HS-5 (cell line): ENCODE results near the gene SHISA7.

Source experiments
- DNase-seq: peaks from one replicate; pipeline ENCODE4 v3.0.0-alpha.2; 2012; ENCODE audit warnings: low read depth

SHISA7 gene

DNA sequence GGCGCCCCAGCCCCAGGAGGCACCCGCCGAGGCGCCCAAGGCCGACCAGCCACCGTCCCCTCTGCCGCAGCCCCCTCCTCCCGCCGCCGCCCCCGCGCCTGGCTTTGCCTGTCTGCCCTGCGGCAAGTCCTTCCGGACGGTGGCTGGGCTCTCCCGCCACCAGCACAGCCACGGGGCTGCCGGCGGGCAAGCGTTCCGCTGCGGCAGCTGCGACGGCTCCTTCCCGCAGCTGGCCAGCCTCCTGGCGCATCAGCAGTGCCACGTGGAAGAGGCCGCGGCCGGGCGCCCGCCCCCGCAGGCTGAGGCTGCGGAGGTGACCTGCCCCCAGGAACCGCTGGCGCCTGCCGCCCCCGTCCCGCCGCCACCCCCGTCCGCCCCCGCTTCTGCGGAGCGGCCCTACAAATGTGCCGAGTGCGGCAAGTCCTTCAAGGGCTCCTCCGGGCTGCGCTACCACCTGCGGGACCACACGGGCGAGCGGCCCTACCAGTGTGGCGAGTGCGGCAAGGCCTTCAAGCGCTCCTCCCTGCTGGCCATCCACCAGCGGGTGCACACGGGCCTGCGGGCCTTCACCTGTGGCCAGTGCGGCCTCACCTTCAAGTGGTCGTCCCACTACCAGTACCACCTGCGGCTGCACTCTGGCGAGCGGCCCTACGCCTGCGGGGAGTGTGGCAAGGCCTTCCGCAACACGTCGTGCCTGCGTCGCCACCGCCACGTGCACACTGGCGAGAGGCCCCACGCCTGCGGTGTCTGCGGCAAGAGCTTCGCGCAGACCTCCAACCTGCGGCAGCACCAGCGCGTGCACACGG, 39.3 kb upstream of the SHISA7 start:
- DNase-seq = no peak

GRCh38 chr19:55481794-55482155, 38.7 kb upstream of the SHISA7 start:
- DNase-seq = no peak

- no peak for DNase-seq
Observed at GRCh38 chr19:55481148-55481793, 38.2 kb upstream of the SHISA7 start.

DNA sequence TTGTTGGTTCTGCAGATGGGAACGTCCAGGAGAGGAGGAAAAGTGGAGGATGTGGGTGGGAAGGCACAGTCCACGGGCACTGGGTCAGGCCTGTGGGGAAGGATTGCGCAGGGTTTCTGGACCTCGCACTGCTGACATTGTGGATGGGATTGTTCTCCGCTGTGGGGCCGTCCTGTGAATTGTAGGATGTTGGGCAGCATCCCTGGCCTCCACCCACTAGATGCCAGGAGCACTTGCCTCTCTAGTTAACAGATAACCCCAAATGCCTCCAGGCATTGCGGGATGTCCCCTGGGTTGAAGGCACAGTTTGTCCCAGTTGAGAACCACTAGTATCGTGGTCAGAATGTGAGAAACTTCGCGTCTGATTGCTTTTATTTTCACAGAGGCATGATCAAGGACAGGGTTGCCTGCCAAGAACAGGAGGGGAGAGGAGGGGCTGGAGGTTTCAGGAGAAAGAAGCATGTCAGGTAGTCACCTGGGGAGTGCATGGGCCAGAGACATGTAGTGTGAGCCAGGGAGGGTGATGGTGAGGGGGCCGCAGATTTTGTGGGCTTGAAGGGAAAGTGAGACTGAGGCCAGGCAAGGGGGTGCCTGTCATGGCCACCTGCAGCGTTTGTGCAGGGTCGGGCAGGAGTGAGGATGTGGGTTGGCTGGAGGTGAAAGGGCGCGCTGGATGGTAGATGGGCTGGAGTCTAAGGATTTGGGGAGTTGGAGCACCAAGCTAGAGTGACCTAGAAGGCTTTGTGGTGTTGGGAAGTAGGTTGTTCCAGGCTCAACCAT, 36.5 kb upstream of the SHISA7 start:
- no peak for DNase-seq

- DNase-seq = no peak
Observed at GRCh38 chr19:55479045-55479444, 35.9 kb upstream of the SHISA7 start.

DNA sequence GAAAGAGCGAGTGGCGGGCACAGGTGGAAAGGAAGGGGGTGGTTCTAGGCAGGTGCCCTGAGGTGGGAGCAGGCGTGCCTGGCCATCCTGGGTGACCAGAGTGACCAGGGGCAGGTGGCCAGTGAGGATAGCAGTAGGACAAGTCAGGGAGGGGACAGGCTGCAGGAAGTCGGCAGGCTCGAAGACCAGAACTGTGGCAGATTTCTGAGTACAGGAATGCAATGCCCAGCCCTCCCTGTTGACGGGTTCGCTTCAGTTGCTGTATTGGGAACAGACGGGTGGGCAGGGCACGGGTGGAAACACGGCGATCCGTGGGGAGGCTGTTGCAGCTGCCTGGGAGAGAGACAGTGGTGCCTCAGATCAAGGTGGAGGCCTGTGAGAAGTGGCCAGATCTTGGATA, 35.3 kb upstream of the SHISA7 start:
- DNase-seq = no peak

DNA sequence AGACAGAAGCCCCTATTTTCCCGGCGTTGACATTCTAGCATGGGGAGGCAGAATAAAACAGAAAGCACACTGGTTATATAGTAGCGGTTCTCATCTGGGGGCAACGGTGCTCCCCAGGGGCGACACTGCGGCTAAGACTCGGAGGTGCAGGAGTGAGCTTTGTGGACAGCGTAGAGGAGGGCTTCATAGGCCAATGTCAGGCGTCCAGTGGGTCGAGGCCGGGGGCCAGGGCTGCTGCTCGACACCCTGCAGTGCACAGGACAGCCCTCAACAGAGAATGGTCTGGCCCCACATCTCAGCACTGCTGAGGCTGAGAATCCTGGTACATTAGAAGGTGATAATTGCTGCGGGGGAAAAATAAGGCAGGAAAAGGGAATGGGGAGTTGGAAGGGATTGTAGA, 34.8 kb upstream of the SHISA7 start:
- no peak for DNase-seq

GRCh38 chr19:55476100-55476775, 33.1 kb upstream of the SHISA7 start, which contains the start of gene ZNF628:
Gene ZNF628 (plus strand): TSS chr19:55476617. CDS start chr19:55479911, 3,294 bp downstream.
- DNase-seq = peak; percentile 95

DNA sequence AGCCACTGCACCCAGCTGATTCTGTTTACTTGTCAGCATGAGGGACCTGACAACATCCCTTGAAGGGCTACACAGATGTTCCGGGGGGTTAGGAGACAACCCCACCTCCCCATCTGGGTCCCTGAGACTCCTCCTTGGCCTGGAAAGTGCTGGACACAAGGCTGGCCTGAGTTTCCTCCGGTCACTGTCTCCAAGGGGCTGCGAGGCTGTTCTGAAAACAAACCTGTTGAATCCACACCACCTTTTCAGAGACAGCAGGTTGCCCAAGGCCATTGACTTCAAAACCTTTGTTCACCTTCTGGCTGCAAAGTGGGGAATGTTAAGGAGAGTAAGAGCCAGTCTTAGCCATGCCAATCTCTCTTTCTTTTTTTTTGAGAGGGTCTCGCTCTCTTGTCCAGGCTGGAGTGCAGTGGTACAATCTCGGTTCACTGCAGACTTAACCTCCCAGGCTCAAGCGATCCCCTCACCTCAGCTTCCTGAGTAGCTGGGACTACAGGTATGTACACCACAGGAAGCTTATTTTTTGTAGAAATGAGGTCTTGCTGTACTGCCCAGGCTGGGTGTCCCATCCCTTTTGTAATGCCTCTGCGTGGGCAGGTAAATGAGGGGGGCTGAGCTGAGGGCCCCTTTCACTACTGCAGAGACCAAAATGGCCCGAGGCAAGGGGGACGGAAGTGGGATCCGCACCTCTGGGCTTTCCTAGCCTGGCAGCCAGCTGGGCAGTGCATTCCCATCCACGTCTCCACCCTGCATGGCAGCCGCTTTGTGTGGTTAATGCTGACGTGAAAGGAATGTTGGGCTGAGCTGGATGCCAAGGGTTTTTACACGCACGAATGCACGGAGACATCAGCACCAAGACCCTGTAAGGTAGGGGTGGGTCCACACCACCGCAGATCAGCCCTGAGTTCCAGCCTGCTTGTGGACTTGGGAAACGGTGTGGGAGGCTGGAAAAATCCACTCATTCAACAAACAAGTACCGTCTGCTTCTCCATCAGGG, 31.5 kb upstream of the SHISA7 start:
- no peak for DNase-seq

DNA sequence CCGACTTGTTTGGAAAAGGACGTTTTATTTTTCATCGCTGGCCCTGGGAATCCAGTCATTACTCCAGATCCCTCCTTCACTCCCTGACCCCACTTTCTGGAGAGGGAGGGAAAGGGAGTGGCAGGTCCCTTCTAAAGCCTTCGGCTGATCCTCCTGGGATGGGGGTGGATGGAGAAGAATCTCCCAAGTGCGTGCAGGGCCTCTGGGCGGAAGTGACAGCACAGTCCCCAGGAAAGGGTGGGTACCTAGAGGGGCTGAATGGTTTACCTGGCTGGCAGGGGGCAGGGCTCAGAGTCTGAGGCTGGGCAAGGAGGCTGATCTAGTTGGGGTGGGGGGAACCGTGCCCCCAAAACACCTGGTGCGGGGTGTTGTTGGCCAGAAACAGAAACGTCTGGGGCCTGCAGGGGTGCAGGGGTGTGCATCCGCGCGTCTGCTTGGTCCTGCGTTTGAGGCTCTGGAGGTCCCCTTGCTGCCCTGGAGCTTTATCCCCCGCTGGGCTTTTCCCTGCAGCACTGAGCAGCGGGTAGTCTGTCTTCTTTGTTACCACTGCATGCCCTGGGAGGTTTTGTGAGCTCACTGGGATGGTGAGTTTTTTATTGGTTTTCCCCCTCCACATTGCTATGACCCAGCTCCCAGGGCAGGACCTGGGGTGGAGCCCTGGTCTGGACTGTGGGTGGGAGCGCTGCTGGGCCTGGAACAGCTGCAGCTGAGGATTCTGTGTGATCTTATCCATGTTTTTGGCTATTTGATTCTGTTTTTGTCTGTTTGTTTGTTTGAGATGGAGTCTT, 30.3 kb upstream of the SHISA7 start:
- DNase-seq = no peak

- DNase-seq = no peak
Observed at GRCh38 chr19:55472463-55472862, 29.4 kb upstream of the SHISA7 start.

GRCh38 chr19:55471266-55471665, 28.2 kb upstream of the SHISA7 start:
- DNase-seq = no peak

- DNase-seq = no peak
Observed at GRCh38 chr19:55468054-55468393, 24.9 kb upstream of the SHISA7 start.

DNA sequence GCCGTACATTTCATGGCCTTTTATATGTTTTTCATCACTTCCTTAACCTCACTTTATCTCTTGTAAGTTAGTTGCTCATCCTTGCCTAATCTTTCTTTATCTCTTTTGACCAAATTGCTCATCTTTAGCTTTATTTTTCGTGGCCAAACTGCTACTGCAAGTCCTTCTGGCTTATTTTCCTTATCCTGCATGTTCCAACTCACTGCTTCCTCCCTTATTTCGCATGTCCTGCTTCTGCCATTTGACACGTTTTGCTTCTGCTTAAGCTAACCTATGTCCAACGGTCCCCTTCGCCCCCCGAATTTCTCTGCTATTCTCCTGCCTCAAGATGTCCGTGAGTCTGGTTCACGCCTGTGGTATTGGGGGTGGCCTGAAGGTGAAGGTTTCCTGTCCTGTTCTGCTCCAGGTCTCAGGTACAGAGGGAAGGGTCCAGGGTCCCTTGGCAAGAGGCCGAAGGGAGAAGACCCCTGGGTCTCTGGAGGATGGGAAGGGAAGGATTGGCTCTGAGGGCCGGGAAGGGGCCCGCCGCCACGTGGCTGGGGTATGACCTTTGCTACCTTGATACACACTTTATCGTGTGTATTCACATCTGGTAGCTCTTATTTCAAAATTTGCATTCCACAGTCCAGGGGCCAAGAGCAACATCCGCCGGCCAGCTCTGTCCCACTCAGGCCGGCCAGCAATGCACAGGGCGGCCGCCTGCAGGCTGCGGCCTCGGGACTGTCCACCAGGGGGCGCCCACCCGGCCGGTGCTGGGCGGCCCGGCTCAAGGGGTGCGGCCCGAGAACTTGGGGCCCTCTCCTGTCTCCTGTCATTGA, 24.3 kb upstream of the SHISA7 start:
- DNase-seq = no peak

DNA sequence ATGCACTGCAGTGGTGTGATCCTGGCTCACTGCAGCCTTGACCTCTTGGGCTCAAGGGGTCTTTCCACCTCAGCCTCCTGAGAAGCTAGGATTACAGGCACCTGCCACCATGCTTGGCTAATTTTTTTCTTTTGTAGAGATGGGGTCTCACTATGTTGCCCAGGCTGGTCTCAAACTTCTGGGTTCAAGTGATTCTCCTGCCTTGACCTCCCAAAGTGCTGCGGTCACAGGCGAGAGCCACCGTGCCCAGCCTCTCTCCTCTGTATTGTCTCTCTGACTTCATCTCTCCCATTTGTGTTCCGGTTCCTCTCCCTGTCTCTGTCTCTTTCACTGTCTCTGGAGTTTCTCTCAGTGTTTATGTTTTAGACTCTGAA, 23.1 kb upstream of the SHISA7 start:
- no peak for DNase-seq

DNA sequence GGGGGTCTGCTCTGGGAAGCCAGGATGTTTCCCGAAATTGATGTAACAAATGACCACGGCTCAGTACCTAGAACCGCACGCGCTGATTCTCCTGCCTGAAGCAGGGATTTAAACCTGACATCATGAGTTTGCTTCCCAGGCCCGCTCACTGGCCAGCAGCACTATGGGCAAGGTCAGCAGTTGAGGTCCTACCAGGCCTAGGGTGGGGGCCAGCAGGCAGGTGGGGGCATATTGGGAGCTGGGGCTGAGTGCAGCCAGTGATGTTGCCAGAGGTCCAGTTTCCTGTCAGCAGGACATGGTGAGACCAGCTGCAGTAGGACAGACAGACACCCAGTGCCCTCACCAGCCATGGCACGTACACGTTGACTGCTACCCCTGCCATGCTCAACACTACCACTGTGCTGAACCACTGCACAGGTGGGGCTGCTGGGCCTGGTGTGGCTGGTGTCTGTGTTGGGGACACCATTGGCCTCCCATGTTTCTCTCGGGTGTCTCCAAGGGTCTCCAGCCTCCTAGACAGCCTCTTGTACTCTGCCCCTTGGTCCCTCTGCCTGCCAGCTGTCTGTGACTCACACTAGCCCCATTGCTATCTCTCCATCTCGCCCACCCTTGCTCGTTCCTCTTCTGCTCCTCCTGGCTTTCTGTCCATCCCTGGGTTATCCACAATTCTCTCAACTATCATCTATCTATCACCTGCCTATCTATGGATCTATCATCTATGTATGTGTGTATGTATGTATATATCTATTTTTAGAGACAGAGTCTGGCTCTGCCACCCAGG, 22.6 kb upstream of the SHISA7 start:
- DNase-seq = no peak

DNA sequence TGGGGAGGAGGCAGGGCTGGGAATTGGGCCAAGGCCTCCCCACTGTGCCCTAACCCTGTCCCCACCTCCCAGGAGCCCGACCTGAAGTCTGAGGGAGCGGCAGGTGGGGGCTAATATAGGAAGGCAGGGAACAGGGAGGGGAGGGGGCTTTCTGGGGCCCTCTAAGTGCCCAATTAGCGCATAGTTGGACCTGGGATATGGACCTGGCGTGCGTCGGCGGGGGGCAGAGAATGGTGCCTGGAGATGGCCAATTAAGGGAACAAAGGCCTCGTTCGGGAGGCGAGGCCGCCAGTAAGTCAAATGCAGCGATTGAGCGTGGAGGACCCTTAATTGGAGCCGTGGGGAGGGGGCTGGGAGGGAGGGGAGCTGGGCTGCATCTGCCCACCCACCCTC, 21.6 kb upstream of the SHISA7 start, which contains the start of gene C19orf85:
C19orf85 (minus strand) TSS at position 90 of the 393 bp plus-strand sequence. CDS start 197 bp downstream, outside the sequence.
- DNase-seq = no peak

DNA sequence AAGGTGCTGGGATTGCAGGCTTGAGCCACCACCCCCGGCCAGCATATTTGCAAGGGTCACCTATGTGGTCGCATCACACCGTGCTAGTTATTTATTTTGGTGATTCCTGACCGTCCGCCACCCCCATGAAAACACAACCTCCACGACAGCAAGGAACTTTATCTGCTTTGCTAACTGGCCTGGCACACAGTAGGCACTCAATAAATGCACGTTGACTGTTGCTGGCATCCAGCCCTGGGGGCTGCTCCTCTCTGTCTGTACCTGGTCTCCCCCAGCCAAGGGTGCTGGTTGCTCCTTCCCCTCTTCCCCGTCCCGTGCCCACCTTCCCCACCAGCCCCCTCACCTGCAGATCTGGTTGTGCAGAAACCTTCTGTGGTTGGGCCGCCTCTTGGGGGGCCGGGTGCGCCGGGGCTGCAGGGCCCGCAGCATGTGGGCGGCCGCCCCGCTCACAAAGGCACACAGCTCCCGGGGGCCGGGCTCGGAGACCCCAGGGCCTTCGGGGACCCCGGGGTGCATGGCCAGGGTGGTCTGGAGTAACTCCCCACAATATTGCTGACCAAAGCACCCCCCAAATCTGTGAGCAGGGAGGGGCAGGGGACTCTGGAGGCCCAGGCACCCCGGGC, 21.1 kb upstream of the SHISA7 start:
- no peak for DNase-seq
